MV-4-11 (cell line): ENCODE results near the gene OGFR.
"Not testable (repeated sequence)": the region's sequence is repeated elsewhere in the genome, so short reads cannot be mapped to it uniquely, and the experiment has no call there.

Experiments
- DNase-seq: peaks from one replicate; lab custom pipeline; 2025; lab: John Stamatoyannopoulos, UW

Gene OGFR

DNA sequence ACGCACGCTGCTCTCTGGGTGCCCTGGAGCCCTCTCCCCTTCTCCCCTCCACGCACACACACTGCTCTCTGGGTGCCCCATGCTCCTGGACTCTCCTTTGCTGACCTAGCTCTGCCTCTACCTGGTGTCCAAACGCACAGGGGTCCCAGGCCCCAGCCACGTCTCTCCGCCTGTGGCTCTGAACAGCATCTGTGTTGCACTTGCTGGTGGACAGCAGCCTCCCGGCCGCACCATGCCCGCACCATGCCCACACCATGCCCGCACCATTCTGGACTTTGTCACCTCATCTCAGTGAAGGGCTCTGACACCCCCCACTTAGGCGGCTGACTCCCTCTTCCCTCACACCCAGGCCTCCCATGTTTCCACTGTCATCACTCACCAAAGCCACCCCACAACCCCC is 35.2 kb downstream of the OGFR start:
- DNase-seq: no peak

GRCh38 chr20:62840244-62841197 is 35.9 kb downstream of the OGFR start:
- DNase-seq: no peak

- DNase-seq: no peak
Observed at GRCh38 chr20:62841705-62842212, 37.1 kb downstream of the OGFR start.

DNA sequence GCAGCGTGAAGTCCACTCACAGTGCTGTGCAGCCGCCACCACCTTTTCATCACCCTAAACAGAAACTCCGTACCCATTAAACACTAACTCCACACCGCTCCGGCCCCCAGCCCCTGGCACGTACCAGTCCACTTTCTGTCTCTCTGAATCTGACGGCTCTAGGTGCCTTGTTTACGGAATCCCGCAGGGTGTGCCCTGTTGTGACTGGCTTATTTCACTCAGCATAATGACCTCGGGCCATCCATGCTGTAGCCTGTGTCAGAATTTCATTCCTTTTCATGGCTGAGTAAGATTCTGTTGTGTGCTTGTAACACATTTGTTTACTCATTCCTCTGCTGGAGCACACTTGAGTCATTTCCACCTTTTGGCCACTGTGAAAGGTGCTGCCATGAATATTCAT is 39.0 kb downstream of the OGFR start:
- DNase-seq: no peak

DNA sequence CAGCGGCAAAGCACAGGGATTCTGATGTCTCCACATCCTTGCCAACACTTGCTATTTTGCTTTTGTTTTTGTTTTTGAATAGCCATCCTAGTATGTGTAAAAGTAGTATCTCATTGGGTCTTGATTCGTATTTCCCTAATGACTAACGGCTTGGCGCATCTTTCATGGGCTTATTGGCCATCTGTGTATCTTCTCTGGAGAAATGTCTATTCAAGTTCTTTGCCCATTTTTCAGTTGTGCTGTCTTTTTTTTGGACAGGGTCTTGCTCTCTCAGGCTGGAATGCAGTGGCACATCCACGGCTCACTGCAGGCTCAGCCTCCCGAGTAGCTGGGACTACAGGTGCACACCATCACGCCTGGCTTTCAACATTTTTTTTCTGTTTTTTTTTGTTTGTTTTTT is 39.5 kb downstream of the OGFR start:
- DNase-seq: no peak

- DNase-seq: no peak
Observed at GRCh38 chr20:62845416-62846160, 41.0 kb downstream of the OGFR start.

GRCh38 chr20:62846166-62846890 is 41.7 kb downstream of the OGFR start:
- no peak for DNase-seq

GRCh38 chr20:62848917-62849316 is 44.3 kb downstream of the OGFR start:
- not testable (repeated sequence) for DNase-seq

DNA sequence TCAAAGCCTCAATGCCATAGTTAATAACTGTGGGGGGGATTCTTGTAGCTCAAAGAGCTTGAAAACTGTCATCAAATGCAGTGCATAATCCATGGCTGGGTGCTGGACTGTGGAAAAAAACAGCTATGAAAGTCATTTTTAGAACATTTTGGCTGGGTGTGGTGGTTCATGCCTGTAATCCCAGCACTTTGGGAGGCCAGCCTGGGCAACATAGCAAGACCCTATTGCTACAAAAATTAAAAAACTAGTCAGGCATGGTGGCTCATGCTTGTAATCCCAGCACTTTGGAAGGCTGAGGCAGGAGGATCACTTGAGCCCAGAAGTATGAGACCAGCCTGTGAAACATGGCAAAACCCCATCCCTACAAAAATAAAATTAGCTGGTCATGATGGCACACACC is 44.8 kb downstream of the OGFR start:
- DNase-seq: no peak

GRCh38 chr20:62850333-62850974 is 45.8 kb downstream of the OGFR start:
- DNase-seq: no peak

DNA sequence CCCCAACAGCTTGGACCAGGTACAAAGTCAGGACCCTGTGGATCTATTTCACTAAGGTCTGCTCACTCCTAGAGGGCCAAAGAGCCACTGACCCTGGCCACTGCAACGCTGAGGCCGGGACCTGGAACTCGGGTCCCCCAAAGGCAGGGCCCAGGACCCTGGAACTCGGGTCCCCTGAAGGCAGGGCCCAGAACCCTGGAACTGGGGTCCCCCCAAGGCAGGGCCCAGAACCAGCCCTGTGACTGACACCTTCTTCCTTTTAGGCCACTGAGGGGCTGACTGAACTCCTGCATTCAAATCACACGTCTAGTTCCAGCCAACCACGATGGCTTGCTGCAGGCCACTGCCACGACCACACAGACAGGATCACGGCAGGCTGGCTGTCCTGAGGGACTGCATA is 47.6 kb downstream of the OGFR start:
- no peak for DNase-seq

DNA sequence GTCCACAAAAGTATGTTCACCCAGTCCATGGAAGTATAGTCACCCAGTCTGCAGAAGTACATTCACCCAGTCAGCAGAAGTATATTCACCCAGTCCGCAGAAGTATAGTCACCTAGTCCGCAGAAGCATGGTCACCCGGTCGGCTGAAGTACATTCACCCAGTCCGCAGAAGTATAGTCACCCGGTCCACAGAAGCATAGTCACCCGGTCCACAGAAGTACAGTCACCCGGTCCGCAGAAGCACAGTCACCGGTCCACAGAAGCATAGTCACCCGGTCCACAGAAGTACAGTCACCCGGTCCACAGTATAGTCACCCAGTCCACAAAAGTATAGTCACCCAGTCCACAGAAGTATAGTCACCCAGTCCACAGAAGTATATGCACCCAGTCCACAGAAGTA is 48.2 kb downstream of the OGFR start:
- no peak for DNase-seq

DNA sequence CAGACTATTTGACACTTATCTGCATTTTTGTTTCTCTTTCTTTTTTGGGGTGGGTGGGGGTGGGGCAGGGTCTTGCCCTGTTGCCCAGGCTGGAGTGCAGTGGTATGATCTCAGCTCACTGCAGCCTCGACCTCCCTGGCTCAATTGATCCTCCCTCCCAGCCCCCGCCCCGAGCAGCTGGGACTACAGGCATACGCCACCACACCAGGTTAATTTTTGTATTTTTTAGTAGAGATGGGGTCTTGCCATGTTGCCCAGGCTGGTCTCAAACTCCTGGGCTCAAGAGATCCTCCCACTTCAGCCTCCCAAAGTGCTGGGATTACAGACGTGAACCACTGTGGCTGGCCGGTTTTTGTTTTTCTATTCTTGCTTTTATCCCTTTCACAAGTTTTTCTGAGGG is 48.7 kb downstream of the OGFR start:
- not testable (repeated sequence) for DNase-seq

DNA sequence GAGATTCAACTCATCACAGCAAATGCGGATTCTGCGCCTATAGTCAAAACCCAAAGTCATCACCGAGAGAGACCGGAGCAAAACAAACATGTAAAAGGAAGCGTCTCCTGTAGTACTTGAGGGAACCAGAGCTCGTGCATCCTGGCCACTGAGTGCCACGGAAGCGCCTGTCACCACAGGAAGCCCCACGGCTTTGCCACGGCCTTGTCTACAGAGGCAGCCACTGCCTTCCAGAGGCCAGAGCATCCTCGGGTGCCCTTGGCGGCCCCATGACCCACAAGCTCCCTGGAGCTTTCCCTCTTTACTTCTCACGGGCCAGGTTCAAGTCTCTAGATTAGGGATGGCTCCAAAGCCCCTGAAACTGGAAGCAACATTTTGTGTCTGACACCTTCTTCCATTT is 49.5 kb downstream of the OGFR start:
- DNase-seq: no peak

- DNase-seq: no peak
Observed at GRCh38 chr20:62855120-62855519, 50.5 kb downstream of the OGFR start.

- DNase-seq: no peak
Observed at GRCh38 chr20:62856931-62857619, 52.4 kb downstream of the OGFR start.

DNA sequence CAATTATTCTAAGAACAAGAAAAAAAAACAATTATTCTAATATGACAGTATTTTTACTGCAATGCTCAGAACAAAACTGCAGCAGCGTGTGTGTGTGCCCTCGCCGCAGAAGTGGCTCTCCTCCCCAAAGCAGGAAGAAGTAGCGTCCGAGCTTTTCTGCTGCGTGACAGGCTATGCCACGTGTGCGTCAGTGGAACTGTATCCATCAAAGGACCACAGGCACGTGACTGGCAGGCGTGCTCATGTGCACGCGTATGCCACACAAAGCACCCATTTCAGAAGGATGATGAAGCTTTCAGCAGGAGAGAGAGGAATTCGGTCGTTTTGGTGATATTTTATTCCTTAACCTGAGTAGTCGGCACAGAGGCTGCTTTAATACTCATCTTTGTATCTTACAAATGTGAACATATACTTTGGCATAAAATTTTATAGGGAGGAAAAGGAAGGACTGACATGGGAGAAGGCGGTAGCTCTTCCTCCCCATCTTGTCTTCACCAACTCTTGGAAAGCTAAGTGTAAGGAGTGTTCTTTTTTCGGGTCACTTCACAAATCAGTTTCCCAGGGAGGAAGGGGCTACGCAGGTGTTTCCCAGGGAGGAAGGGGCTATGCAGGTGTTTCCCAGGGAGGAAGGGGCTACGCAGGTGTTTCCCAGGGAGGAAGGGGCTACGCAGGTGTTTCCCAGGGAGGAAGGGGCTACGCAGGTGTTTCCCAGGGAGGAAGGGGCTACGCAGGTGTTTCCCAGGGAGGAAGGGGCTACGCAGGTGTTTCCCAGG is 53.6 kb downstream of the OGFR start:
- no peak for DNase-seq

DNA sequence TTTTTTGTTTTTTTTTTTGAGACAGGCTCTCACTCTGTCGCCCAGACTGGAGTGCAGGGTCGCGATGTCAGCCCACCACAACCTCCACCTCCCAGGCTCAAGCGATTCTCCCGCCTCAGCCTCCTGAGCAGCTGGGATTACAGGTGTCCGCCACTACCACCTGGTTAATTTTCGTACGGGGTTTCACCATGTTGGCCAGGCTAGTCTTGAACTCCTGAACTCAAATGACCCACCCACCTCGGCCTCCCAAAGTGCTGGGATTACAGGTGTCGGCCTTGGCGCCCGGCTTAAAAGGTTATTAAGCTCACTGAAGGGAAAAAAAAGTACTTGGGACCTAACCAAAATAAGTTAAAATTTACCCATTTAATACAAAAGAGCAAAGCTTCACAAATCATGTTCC is 55.1 kb downstream of the OGFR start:
- DNase-seq: no peak

- no peak for DNase-seq
Observed at GRCh38 chr20:62860391-62860923, 55.8 kb downstream of the OGFR start.
